Fibroblast of lung (primary cell): ENCODE data around the gene SKP2. TPM values are rescaled to one million over a fixed set of nuclear protein-coding genes. Genes with fewer than 3 reads are reported as not detected.

ENCODE experiments used
- DNase-seq, 2 donors: peaks; one replicate each; pipeline versions ENCODE4 v3.0.0 to v3.0.0-alpha.2; 2010; ENCODE audit warnings: low read depth in 2 of 2
- H2AFZ ChIP-seq: 2 replicates; pipeline ENCODE4 v1.5.1; 2012; ENCODE audit warnings: low read length, control low read depth, inconsistent platforms
- H3K27ac ChIP-seq: 2 replicates; pipeline ENCODE4 v1.5.1; 2011; ENCODE audit warnings: low read length, control low read depth; ENCODE audit not compliant: insufficient read depth
- H3K27me3 ChIP-seq: 2 replicates; pipeline ENCODE4 v1.5.1; 2011; ENCODE audit warnings: mild to moderate bottlenecking, low read length; ENCODE audit not compliant: control insufficient read depth, insufficient read depth
- H3K36me3 ChIP-seq: 2 replicates; pipeline ENCODE4 v1.5.1; 2011; ENCODE audit warnings: low read length; ENCODE audit not compliant: control insufficient read depth, insufficient read depth
- H3K4me1 ChIP-seq: 2 replicates; pipeline ENCODE4 v1.5.1; 2011; ENCODE audit warnings: low read length; ENCODE audit not compliant: control insufficient read depth, insufficient read depth; ENCODE audit errors: extremely low read depth
- H3K4me2 ChIP-seq: 2 replicates; pipeline ENCODE4 v1.5.1; 2011; ENCODE audit warnings: low read length, control low read depth; ENCODE audit not compliant: insufficient read depth; ENCODE audit errors: extremely low read depth
- H3K4me3 ChIP-seq, 4 experiments: fragments of 200-600 bp in 1 of 4; sonication (generic) in 1 of 4; replicated peaks in 1 of 4; 2 replicates each; pipeline ENCODE4 v1.5.1; 2011 to 2016; ENCODE audit warnings: low read length in 4 of 4, low read depth in 3 of 4, mild to moderate bottlenecking in 3 of 4, control low read depth in 2 of 4, inconsistent platforms in 1 of 4, mixed read lengths in 1 of 4; ENCODE audit not compliant: insufficient read depth in 1 of 4; ENCODE audit errors: control extremely low read depth in 1 of 4
- H3K79me2 ChIP-seq: 2 replicates; pipeline ENCODE4 v1.5.1; 2012; ENCODE audit warnings: mild to moderate bottlenecking, low read length, inconsistent platforms; ENCODE audit not compliant: control insufficient read depth, insufficient read depth
- H3K9ac ChIP-seq: 2 replicates; pipeline ENCODE4 v1.5.1; 2011; ENCODE audit warnings: mild to moderate bottlenecking, low read length, control low read depth; ENCODE audit not compliant: insufficient read depth
- H3K9me3 ChIP-seq: 2 replicates; pipeline ENCODE4 v1.5.1; 2012; ENCODE audit warnings: low read depth, low read length; ENCODE audit not compliant: control insufficient read depth, insufficient read depth
- H4K20me1 ChIP-seq: 2 replicates; pipeline ENCODE4 v1.5.1; 2011; ENCODE audit warnings: low read length; ENCODE audit not compliant: control insufficient read depth, insufficient read depth; ENCODE audit errors: extremely low read depth
- CTCF ChIP-seq, 2 donors: IDR thresholded peaks in 1 of 2; conservative IDR thresholded peaks in 1 of 2; 1 replicate in 1 of 2; 2 replicates in 1 of 2; pipeline ENCODE4 v1.5.1; 2011 to 2012; ENCODE audit warnings: low read length in 2 of 2, control low read depth in 1 of 2, inconsistent platforms in 1 of 2, low read depth in 1 of 2, mild to moderate bottlenecking in 1 of 2
- EZH2 ChIP-seq: IDR thresholded peaks from 2 replicates; pipeline ENCODE4 v1.5.1; 2012; ENCODE audit warnings: low read length, control low read depth, mild to moderate bottlenecking; ENCODE audit errors: missing control alignments
- polyA plus RNA-seq, 2 donors: library from polyadenylated mRNA; depleted of rRNA in 1 of 2; stranded (reverse) in 1 of 2; unstranded in 1 of 2; fragments of >200 nt; gene quantifications; 2 replicates each; pipeline ENCODE4 v1.2.1, GENCODE V29; 2011 to 2012; ENCODE audit warnings: missing spikeins in 1 of 2
- total RNA-seq: library from RNA; depleted of rRNA; stranded (reverse); fragments of >200 nt; gene quantifications from 2 replicates; pipeline ENCODE4 v1.2.1, GENCODE V29; 2014

SKP2 gene
- total and polyA plus RNA-seq, 2 donors (not counting 1 experiment from before 2014, with no cell fraction given), result 10.6 to 30.8 TPM

GRCh38 chr5:36168737-36169136 lies 16.8 kb downstream of the SKP2 start:
- Histone ChIP-seq H3K27ac (no peak overlapping the region), H3K79me2 (peaks cover 2% of the 10 kb centered on the region), H3K4me1 (no peaks in the 10 kb centered on the region), H3K9me3 (no peaks in the 10 kb centered on the region), H2AFZ (no peak overlapping the region), H3K4me3 (no peak overlapping the region), H3K4me2 (no peak overlapping the region), H3K9ac (no peak overlapping the region), H3K36me3 (peaks cover 9% of the 10 kb centered on the region), H3K27me3 (no peaks in the 10 kb centered on the region), H4K20me1 (no peaks in the 10 kb centered on the region)
- no peak for DNase-seq
- TF ChIP-seq EZH2 (no peak), CTCF (conservative IDR thresholded peaks at IDR 0.05 in 1 of 2, IDR thresholded peaks at IDR 0.05 in 1 of 2; ENCODE audit: low read depth in 1 of 2, low read length in 2 of 2) (no peak)

- no peak for DNase-seq
- Histone ChIP-seq H4K20me1 (no peaks in the 10 kb centered on the region), H3K79me2 (no peaks in the 10 kb centered on the region), H3K9ac (no peak overlapping the region), H3K4me2 (no peak overlapping the region), H3K27me3 (no peaks in the 10 kb centered on the region), H3K36me3 (peaks cover 2% of the 10 kb centered on the region), H3K27ac (no peak overlapping the region), H3K9me3 (no peaks in the 10 kb centered on the region), H3K4me1 (no peaks in the 10 kb centered on the region), H3K4me3 (no peak overlapping the region), H2AFZ (no peak overlapping the region)
- TF ChIP-seq EZH2 (no peak), CTCF (conservative IDR thresholded peaks at IDR 0.05 in 1 of 2, IDR thresholded peaks at IDR 0.05 in 1 of 2; ENCODE audit: low read depth in 1 of 2, low read length in 2 of 2) (no peak)
These were observed 19.0 kb downstream of the SKP2 start for GRCh38 chr5:36170832-36171424.

GRCh38 chr5:36172599-36172998 lies 20.7 kb downstream of the SKP2 start:
- no peaks in the 10 kb centered on the region for H3K79me2 ChIP-seq
- no peaks in the 10 kb centered on the region for H3K4me1 ChIP-seq
- no peak overlapping the region for H2AFZ ChIP-seq
- peaks cover 2% of the 10 kb centered on the region for H3K36me3 ChIP-seq
- no peak for DNase-seq
- no peaks in the 10 kb centered on the region for H3K27me3 ChIP-seq
- no peaks in the 10 kb centered on the region for H4K20me1 ChIP-seq
- H3K27ac ChIP-seq, result no peak overlapping the region
- TF ChIP-seq CTCF (conservative IDR thresholded peaks at IDR 0.05 in 1 of 2, IDR thresholded peaks at IDR 0.05 in 1 of 2; ENCODE audit: low read depth in 1 of 2, low read length in 2 of 2) (no peak), EZH2 (no peak)
- H3K9me3 ChIP-seq, result no peaks in the 10 kb centered on the region
- H3K4me3 ChIP-seq, result no peak overlapping the region
- H3K4me2 ChIP-seq, result no peak overlapping the region
- H3K9ac ChIP-seq, result no peak overlapping the region
